Activated CD8-positive, alpha-beta memory T cell treated with anti-CD3 and anti-CD28 coated beads, Interleukin-2, amount 50 U/mL, for 1 hour (primary cell): ENCODE measurements around the gene LCTL.

Experiments used
- DNase-seq: peaks from one replicate; pipeline ENCODE4 v3.0.0-alpha.2; 2020; ENCODE audit errors: extremely low read depth

Gene LCTL

GRCh38 chr15:66566963-66567531, 1.2 kb upstream of the LCTL start:
- peak; percentile 5 for DNase-seq

- DNase-seq, result no peak
Measured at GRCh38 chr15:66565141-66565641, 607 bp downstream of the LCTL start.

GRCh38 chr15:66564136-66565041, 1.4 kb downstream of the LCTL start:
- DNase-seq, result no peak

GRCh38 chr15:66563566-66564110, 2.2 kb downstream of the LCTL start:
- no peak for DNase-seq

- no peak for DNase-seq
Measured at GRCh38 chr15:66563126-66563525, 2.7 kb downstream of the LCTL start.

- no peak for DNase-seq
Measured at GRCh38 chr15:66560856-66561525, 4.8 kb downstream of the LCTL start.

- DNase-seq, result no peak
Measured at GRCh38 chr15:66558271-66558670, 7.5 kb downstream of the LCTL start.

GRCh38 chr15:66555685-66556084, 10.1 kb downstream of the LCTL start:
- no peak for DNase-seq

GRCh38 chr15:66545255-66545654, 20.5 kb downstream of the LCTL start:
- DNase-seq, result no peak

GRCh38 chr15:66542896-66543295, 22.9 kb downstream of the LCTL start:
- no peak for DNase-seq

GRCh38 chr15:66535056-66535455, 30.7 kb downstream of the LCTL start:
- no peak for DNase-seq

GRCh38 chr15:66524838-66525237, 41.0 kb downstream of the LCTL start:
- DNase-seq, result no peak

GRCh38 chr15:66523926-66524325, 41.9 kb downstream of the LCTL start:
- DNase-seq, result no peak

GRCh38 chr15:66515901-66516322, 49.9 kb downstream of the LCTL start:
- DNase-seq, result no peak

- DNase-seq, result no peak
Measured at GRCh38 chr15:66514586-66514985, 51.2 kb downstream of the LCTL start.

- no peak for DNase-seq
Measured at GRCh38 chr15:66508293-66508883, 57.4 kb downstream of the LCTL start.

GRCh38 chr15:66505818-66506217, 60.0 kb downstream of the LCTL start:
- no peak for DNase-seq

GRCh38 chr15:66505430-66505811, 60.4 kb downstream of the LCTL start:
- no peak for DNase-seq

- peak; percentile 46 for DNase-seq
Measured at GRCh38 chr15:66504563-66505429, 61.0 kb downstream of the LCTL start, which contains the start of the genes RPL4 and ZWILCH. Gene RPL4, minus strand, starts transcription at chr15:66504855. Its CDS starts 65 bp downstream, at chr15:66504790. Gene ZWILCH, plus strand, starts transcription at chr15:66505326. Its CDS starts 13 bp downstream, at chr15:66505339.

GRCh38 chr15:66503780-66504562, 61.8 kb downstream of the LCTL start:
- DNase-seq, result no peak
